Endothelial cell (in vitro differentiated cells): ENCODE measurements around the gene DGKB. TPM values are rescaled to one million over a fixed set of nuclear protein-coding genes. Genes with fewer than 3 reads are reported as not detected.
A peak's percentile ranks its signal among the peaks of the same experiment; 100 is the strongest.

Experiments
- DNase-seq: peaks from one replicate; pipeline ENCODE4 v3.0.0; 2021; ENCODE audit warnings: low spot score
- H3K27ac Mint-ChIP-seq: one replicate; pipeline ENCODE4 v1.8.0; 2021; ENCODE audit warnings: mixed read lengths, inconsistent platforms; ENCODE audit not compliant: unreplicated experiment
- H3K27me3 Mint-ChIP-seq: one replicate; pipeline ENCODE4 v1.8.0; 2021; ENCODE audit warnings: mild to moderate bottlenecking, moderate library complexity, mixed read lengths, inconsistent platforms; ENCODE audit not compliant: unreplicated experiment
- H3K36me3 Mint-ChIP-seq: one replicate; pipeline ENCODE4 v1.8.0; 2021; ENCODE audit warnings: mild to moderate bottlenecking, low read depth, mixed read lengths, inconsistent platforms; ENCODE audit not compliant: unreplicated experiment
- H3K4me1 Mint-ChIP-seq: one replicate; pipeline ENCODE4 v1.8.0; 2021; ENCODE audit warnings: mild to moderate bottlenecking, mixed read lengths, inconsistent platforms; ENCODE audit not compliant: unreplicated experiment
- H3K4me3 Mint-ChIP-seq: one replicate; pipeline ENCODE4 v1.8.0; 2021; ENCODE audit warnings: mild to moderate bottlenecking, mixed read lengths, inconsistent platforms; ENCODE audit not compliant: unreplicated experiment
- H3K9me3 Mint-ChIP-seq: one replicate; pipeline ENCODE4 v1.8.0; 2021; ENCODE audit warnings: mixed read lengths, inconsistent platforms; ENCODE audit not compliant: unreplicated experiment
- total RNA-seq: library from RNA; stranded (reverse); fragmentation: NEBNext Ultra II Directional; extraction: Animal tissue kit (Norgen Biotek cat#: 25700); gene quantifications from one replicate; pipeline ENCODE4 v1.2.1, GENCODE V29; 2021; ENCODE audit not compliant: unreplicated experiment
- TF ChIP-seq, protein P1 (sequence below): fragments of 200-600 bp; sonication (generic); IDR thresholded peaks from one replicate; pipeline ENCODE4 v1.5.0; 2021; ENCODE audit warnings: antibody characterized with exemption; ENCODE audit not compliant: unreplicated experiment

Gene DGKB
- total RNA-seq, 1 donor from 2014 or later: 0.46 TPM

DNA sequence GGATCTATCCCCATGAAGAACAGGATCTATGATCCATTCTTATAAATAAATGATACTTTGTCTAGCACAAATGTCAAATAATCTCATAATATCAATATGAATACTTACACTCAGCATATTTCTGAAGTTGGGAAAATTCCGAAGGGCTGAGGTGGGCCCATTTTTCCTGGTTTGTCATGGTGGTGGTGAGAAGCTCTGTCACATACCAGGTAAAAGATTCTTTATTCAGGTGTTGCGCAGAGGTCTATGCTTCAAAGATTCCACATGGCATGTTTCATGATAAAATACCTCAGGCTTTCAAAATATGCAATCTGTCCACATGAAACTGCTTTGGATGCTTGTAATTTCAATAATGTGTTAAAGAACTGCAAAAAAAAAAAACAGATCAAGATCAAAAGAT lies 61.5 kb downstream of the DGKB start:
- no peaks in the 10 kb centered on the region for H3K9me3 Mint-ChIP-seq
- H3K36me3 Mint-ChIP-seq: no peaks in the 10 kb centered on the region
- DNase-seq: no peak
- H3K4me1 Mint-ChIP-seq: no peaks in the 10 kb centered on the region
- no peaks in the 10 kb centered on the region for H3K27me3 Mint-ChIP-seq
- no peak overlapping the region for H3K27ac Mint-ChIP-seq
- H3K4me3 Mint-ChIP-seq: no peak overlapping the region
- TF ChIP-seq, protein P1, sequence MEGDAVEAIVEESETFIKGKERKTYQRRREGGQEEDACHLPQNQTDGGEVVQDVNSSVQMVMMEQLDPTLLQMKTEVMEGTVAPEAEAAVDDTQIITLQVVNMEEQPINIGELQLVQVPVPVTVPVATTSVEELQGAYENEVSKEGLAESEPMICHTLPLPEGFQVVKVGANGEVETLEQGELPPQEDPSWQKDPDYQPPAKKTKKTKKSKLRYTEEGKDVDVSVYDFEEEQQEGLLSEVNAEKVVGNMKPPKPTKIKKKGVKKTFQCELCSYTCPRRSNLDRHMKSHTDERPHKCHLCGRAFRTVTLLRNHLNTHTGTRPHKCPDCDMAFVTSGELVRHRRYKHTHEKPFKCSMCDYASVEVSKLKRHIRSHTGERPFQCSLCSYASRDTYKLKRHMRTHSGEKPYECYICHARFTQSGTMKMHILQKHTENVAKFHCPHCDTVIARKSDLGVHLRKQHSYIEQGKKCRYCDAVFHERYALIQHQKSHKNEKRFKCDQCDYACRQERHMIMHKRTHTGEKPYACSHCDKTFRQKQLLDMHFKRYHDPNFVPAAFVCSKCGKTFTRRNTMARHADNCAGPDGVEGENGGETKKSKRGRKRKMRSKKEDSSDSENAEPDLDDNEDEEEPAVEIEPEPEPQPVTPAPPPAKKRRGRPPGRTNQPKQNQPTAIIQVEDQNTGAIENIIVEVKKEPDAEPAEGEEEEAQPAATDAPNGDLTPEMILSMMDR: no peak

DNA sequence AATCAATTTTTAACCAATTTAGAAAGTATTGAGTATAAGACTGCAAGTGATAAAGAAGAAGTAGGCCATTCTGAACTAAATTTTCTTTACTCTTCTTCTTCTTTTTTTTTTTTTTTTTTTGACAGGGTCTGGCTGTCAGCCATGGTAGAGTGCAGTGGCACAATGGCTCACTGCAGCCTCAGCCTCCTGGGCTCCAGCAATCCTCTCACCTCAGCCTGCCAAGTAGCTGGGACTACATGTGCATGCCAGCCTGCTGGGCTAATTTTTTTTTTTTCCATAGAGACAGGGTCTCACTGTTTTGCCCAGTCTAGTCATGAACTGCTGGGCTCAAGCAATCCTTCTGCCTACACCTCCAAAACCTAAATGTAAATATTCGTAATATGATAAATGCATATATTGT lies 63.2 kb downstream of the DGKB start:
- TF ChIP-seq, protein P1: no peak
- Mint-ChIP-seq H3K4me3 (no peak overlapping the region), H3K27me3 (no peaks in the 10 kb centered on the region), H3K27ac (no peak overlapping the region), H3K9me3 (no peaks in the 10 kb centered on the region), H3K36me3 (no peaks in the 10 kb centered on the region), H3K4me1 (no peaks in the 10 kb centered on the region)
- DNase-seq: no peak

DNA sequence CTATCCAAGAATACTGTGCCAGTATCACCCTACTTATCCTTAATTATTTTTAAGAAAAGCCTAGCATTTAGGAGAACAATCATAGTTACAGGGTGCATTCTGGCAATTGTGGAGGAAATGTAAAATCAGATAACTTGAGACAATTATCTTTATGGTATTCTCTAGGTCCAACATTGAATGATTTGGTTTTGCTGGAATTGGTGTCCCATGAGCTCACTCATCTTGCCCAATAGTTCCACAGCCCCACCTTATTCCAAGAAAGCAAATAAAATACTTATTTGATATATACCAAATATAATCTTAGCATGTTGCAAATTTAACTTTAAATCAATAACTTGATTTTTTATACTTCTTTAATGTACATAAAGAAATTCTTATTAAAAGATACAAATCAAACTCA lies 65.3 kb downstream of the DGKB start:
- Mint-ChIP-seq H3K9me3 (no peaks in the 10 kb centered on the region), H3K4me3 (no peak overlapping the region), H3K4me1 (no peaks in the 10 kb centered on the region), H3K36me3 (no peaks in the 10 kb centered on the region), H3K27ac (no peak overlapping the region), H3K27me3 (no peaks in the 10 kb centered on the region)
- no peak for DNase-seq
- TF ChIP-seq, protein P1: no peak

DNA sequence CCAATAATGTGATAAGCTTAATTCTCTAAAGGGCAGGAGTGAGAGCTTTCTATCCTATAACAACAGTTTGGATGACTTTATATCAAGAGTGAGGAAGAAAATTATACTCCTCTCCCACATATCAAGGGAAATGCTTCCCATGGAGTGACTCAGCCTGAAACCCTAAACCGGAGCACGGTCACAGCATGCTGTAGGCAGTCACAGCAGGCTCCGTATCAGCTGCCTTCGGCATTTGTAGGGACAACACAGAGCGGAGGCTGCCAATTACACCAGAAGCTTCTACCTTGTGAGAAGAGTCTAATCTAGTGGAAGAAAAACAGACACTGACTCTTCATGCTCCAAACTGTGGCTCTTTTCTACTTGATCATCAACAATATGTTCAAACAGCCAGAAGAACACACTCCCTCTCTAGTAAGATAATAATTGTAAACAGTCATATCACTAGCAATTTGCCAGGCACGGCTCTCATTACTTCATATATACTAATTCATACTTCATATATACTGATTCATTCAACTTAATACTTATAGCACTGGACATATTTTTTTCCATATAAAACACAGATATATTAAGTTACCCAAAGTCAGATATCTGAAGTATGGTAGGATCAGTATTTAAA lies 65.9 kb downstream of the DGKB start:
- Mint-ChIP-seq H3K27ac (no peak overlapping the region), H3K4me3 (no peak overlapping the region), H3K36me3 (no peaks in the 10 kb centered on the region), H3K27me3 (no peaks in the 10 kb centered on the region), H3K9me3 (no peaks in the 10 kb centered on the region), H3K4me1 (no peaks in the 10 kb centered on the region)
- TF ChIP-seq, protein P1: no peak
- DNase-seq: peak; percentile 20

DNA sequence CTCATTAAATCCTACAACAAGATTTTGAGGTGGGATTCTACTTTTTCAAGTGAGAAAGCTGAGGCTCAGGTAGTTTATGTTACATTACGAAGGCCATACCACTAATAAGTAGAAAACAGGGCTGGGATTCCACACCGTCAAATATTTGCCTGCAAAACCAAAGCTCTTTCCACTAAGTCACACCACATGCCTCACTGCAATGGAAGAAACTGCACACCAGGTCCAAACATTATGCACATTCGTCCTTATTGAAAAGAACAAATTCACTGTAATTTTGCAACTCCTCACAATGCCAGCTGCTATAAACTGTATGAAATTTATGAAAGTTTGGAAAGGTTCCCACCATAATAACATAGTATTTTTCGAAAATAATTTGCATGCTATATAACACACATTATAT lies 66.5 kb downstream of the DGKB start:
- no peaks in the 10 kb centered on the region for H3K27me3 Mint-ChIP-seq
- TF ChIP-seq, protein P1: no peak
- no peaks in the 10 kb centered on the region for H3K9me3 Mint-ChIP-seq
- no peaks in the 10 kb centered on the region for H3K4me1 Mint-ChIP-seq
- DNase-seq: no peak
- no peak overlapping the region for H3K27ac Mint-ChIP-seq
- H3K4me3 Mint-ChIP-seq: no peak overlapping the region
- no peaks in the 10 kb centered on the region for H3K36me3 Mint-ChIP-seq
